Measurements from ENCODE around the gene PDGFRB. TPM values are rescaled to one million over a fixed set of nuclear protein-coding genes. Genes with fewer than 3 reads are reported as not detected.

PDGFRB gene
- total RNA-seq, 1 experiment from 2014 or later, result 0.66 TPM

GRCh38 chr5:150137168-150137957 lies 18.3 kb downstream of the PDGFRB start:
- ATAC-seq, result peak; percentile 22; the same call in 1 of the 2 replicates
- no peak overlapping the region for H3K27ac ChIP-seq (ENCODE audit: low read length)
- H2AFZ ChIP-seq (ENCODE audit: low read length), result no peak overlapping the region
- ChIA-PET CTCF (no interaction called here), POLR2A (ENCODE audit: unreplicated experiment) (no interaction called here)
- H4K20me1 ChIP-seq (ENCODE audit: low read length), result no peaks in the 10 kb centered on the region
- no peaks in the 10 kb centered on the region for H3K79me2 ChIP-seq (ENCODE audit: low read length)
- H3K27me3 ChIP-seq (ENCODE audit: low read length), result no peaks in the 10 kb centered on the region
- no peaks in the 10 kb centered on the region for H3F3A ChIP-seq (ENCODE audit: low read length, unreplicated experiment)
- H3K4me1 ChIP-seq (ENCODE audit: insufficient read depth, low read length), result no peaks in the 10 kb centered on the region
- no peak overlapping the region for H3K4me2 ChIP-seq (ENCODE audit: low read length)
- intact Hi-C loops (cut with micrococcal nuclease), result loop anchor here (10.0 kb wide), 1 partner anchor 297 kb away; no protein-coding TSS in a partner anchor
- DNase-seq, result no peak
- no peaks in the 10 kb centered on the region for H3K36me3 ChIP-seq (ENCODE audit: low read depth, low read length)
- H3K9me3 ChIP-seq (ENCODE audit: low read length), result no peaks in the 10 kb centered on the region
- no peaks in the 10 kb centered on the region for H3K9me2 ChIP-seq (replicated peaks; ENCODE audit: low read length)
- TF ChIP-seq EZH2 (IDR thresholded peaks at IDR 0.05; ENCODE audit: low read length, unreplicated experiment) (no peak), EZH2phosphoT487 (IDR thresholded peaks at IDR 0.05; ENCODE audit: borderline replicate concordance, low read length) (no peak)
- TF ChIP-seq, protein P1, sequence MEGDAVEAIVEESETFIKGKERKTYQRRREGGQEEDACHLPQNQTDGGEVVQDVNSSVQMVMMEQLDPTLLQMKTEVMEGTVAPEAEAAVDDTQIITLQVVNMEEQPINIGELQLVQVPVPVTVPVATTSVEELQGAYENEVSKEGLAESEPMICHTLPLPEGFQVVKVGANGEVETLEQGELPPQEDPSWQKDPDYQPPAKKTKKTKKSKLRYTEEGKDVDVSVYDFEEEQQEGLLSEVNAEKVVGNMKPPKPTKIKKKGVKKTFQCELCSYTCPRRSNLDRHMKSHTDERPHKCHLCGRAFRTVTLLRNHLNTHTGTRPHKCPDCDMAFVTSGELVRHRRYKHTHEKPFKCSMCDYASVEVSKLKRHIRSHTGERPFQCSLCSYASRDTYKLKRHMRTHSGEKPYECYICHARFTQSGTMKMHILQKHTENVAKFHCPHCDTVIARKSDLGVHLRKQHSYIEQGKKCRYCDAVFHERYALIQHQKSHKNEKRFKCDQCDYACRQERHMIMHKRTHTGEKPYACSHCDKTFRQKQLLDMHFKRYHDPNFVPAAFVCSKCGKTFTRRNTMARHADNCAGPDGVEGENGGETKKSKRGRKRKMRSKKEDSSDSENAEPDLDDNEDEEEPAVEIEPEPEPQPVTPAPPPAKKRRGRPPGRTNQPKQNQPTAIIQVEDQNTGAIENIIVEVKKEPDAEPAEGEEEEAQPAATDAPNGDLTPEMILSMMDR (conservative IDR thresholded peaks at IDR 0.05; ENCODE audit: low read depth, low read length), result no peak
- H3K9ac ChIP-seq (ENCODE audit: low read length), result no peak overlapping the region
- no peak overlapping the region for H3K4me3 ChIP-seq (ENCODE audit: low read length)
- BruUV-seq (replicated peaks), result no TSS peak

DNA sequence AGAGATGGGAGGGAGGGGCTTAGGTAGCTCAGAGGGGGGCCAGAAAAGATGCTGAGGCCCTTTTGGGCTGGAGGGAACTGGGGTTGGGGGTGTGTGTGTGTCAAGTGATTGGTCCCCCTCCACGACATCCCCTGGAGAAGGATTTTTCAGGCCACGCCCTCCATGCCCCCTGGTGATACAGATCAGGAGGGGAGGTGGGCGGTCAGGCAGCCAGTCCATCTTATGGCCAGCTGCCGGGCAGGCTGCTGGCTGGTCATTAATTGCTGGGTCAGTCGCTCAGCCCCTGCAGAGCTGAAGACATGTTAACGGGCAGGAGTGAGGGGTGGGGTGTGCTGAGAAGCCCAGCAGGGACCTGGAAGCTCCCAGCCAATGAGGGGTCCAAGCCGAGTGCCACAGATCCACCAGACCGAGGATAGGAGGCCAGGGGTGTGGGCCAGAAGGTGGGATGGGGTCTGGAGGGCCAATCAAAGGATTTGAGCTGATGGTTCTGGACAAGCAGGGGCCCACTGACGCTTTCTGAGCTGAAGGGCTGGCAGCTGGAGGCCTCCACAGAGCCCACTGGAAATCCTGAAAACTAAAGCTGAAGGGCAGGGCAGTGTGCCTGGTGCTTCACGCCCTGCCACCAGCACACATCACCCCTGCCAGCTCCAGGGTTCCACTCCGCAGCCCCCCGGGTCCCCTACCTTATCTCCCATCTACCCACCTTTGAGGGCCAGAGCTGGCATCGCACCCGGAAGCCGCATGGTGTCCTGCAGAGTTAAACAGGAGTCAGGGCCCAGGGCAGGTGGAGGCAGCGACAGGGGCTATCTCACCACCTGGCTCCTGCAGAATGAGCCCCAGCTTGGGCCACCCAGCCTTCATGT lies 19.1 kb downstream of the PDGFRB start:
- ChIA-PET POLR2A (ENCODE audit: unreplicated experiment) (no interaction called here), CTCF (no interaction called here)
- H3K9me3 ChIP-seq (ENCODE audit: low read length), result no peaks in the 10 kb centered on the region
- H3K27ac ChIP-seq (ENCODE audit: low read length), result no peak overlapping the region
- TF ChIP-seq EZH2 (IDR thresholded peaks at IDR 0.05; ENCODE audit: low read length, unreplicated experiment) (no peak), EZH2phosphoT487 (IDR thresholded peaks at IDR 0.05; ENCODE audit: borderline replicate concordance, low read length) (no peak)
- TF ChIP-seq, protein P1 (conservative IDR thresholded peaks at IDR 0.05; ENCODE audit: low read depth, low read length), result no peak
- no peak overlapping the region for H3K4me2 ChIP-seq (ENCODE audit: low read length)
- H3K4me3 ChIP-seq (ENCODE audit: low read length), result no peak overlapping the region
- no peak overlapping the region for H2AFZ ChIP-seq (ENCODE audit: low read length)
- no peaks in the 10 kb centered on the region for H3K4me1 ChIP-seq (ENCODE audit: insufficient read depth, low read length)
- no peaks in the 10 kb centered on the region for H3K36me3 ChIP-seq (ENCODE audit: low read depth, low read length)
- H4K20me1 ChIP-seq (ENCODE audit: low read length), result no peaks in the 10 kb centered on the region
- ATAC-seq (no peak), DNase-seq (no peak)
- intact Hi-C loops (cut with micrococcal nuclease), result loop anchor here (10.0 kb wide), 1 partner anchor 298 kb away; no protein-coding TSS in a partner anchor
- no peaks in the 10 kb centered on the region for H3F3A ChIP-seq (ENCODE audit: low read length, unreplicated experiment)
- H3K9me2 ChIP-seq (replicated peaks; ENCODE audit: low read length), result no peaks in the 10 kb centered on the region
- no TSS peak for BruUV-seq (replicated peaks)
- H3K79me2 ChIP-seq (ENCODE audit: low read length), result no peaks in the 10 kb centered on the region
- H3K27me3 ChIP-seq (ENCODE audit: low read length), result no peaks in the 10 kb centered on the region
- no peak overlapping the region for H3K9ac ChIP-seq (ENCODE audit: low read length)
